Endothelial cell of umbilical vein (primary cell): ENCODE measurements around the gene FAM83F. TPM values are rescaled to one million over a fixed set of nuclear protein-coding genes. Genes with fewer than 3 reads are reported as not detected.

Source experiments
- BruUV-seq: library from RNA; stranded (reverse); fragments of 400-500 nt; replicated peaks from 2 replicates; lab custom pipeline; 2021; lab: Mats Ljungman, UMichigan
- CTCF ChIA-PET: fragments of 300-600, 350-600 bp; sonication (Branson Sonifier 250); formaldehyde crosslinking; loops from one replicate; lab custom pipeline; 2021; ENCODE audit warnings: antibody characterized with exemption, inconsistent platforms; lab: Charles Lee
- POLR2A ChIA-PET: fragments of 300-600, 350-600 bp; sonication (Branson Sonifier 250); formaldehyde crosslinking; loops from one replicate; lab custom pipeline; 2021; ENCODE audit warnings: antibody characterized with exemption, inconsistent platforms; lab: Charles Lee
- DNase-seq: peaks from one replicate; pipeline ENCODE4 v3.0.0-alpha.2; 2011; ENCODE audit warnings: low read depth, low spot score
- FAIRE-seq: peaks from 2 replicates; lab custom pipeline; 2011; peaks lifted over from hg19 to GRCh38; lab: Jason Lieb, UNC
- H2AFZ ChIP-seq: 2 replicates; pipeline ENCODE4 v1.6.0; 2012; ENCODE audit warnings: low read depth, low read length, control low read depth, inconsistent platforms
- H3K27ac ChIP-seq: 2 replicates; pipeline ENCODE4 v1.5.1; 2011; ENCODE audit warnings: low read depth, mild to moderate bottlenecking, control low read depth, low read length, moderate library complexity; ENCODE audit not compliant: insufficient read depth
- H3K27me3 ChIP-seq, 2 experiments: 2 replicates each; pipeline versions ENCODE4 v1.6.0 to v1.6.1; 2011; ENCODE audit warnings: low read length in 2 of 2, mixed read lengths in 1 of 2; ENCODE audit not compliant: control insufficient read depth in 2 of 2, insufficient read depth in 2 of 2
- H3K36me3 ChIP-seq, 2 experiments: 2 replicates in 1 of 2; 3 replicates in 1 of 2; pipeline ENCODE4 v1.5.1; 2011; ENCODE audit warnings: low read length in 2 of 2, mild to moderate bottlenecking in 1 of 2, moderate library complexity in 1 of 2; ENCODE audit not compliant: control insufficient read depth in 2 of 2, insufficient read depth in 2 of 2; ENCODE audit errors: extremely low read depth in 1 of 2
- H3K4me1 ChIP-seq: 3 replicates; pipeline ENCODE4 v1.5.1; 2011; ENCODE audit warnings: mild to moderate bottlenecking, low read length; ENCODE audit not compliant: control insufficient read depth, insufficient read depth; ENCODE audit errors: extremely low read depth
- H3K4me2 ChIP-seq: 2 replicates; pipeline ENCODE4 v1.6.1; 2011; ENCODE audit warnings: low read length, control low read depth, mixed read lengths; ENCODE audit not compliant: insufficient read depth
- H3K4me3 ChIP-seq, 3 experiments: fragments of 200-600 bp in 1 of 3; sonication (generic), shearing (Covaris generic) in 1 of 3; replicated peaks in 1 of 3; 2 replicates each; pipeline ENCODE4 v1.5.1; 2011 to 2016; ENCODE audit warnings: control low read depth in 3 of 3, low read length in 3 of 3, mild to moderate bottlenecking in 2 of 3, inconsistent platforms in 1 of 3, low read depth in 1 of 3, moderate library complexity in 1 of 3; ENCODE audit not compliant: insufficient read depth in 1 of 3
- H3K79me2 ChIP-seq: 2 replicates; pipeline ENCODE4 v1.6.0; 2012; ENCODE audit warnings: low read length, inconsistent platforms; ENCODE audit not compliant: control insufficient read depth, insufficient read depth
- H3K9ac ChIP-seq: replicated peaks from 2 replicates; pipeline ENCODE3; 2011; ENCODE audit warnings: low read length, control low read depth; ENCODE audit not compliant: insufficient read depth; ENCODE audit errors: extremely low read depth
- H3K9me1 ChIP-seq: replicated peaks from 3 replicates; pipeline ENCODE4 v1.6.0; 2011; ENCODE audit warnings: mild to moderate bottlenecking, low read length; ENCODE audit not compliant: control insufficient read depth, insufficient read depth; ENCODE audit errors: extremely low read depth
- H3K9me3 ChIP-seq: replicated peaks from 2 replicates; pipeline ENCODE4 v1.5.1; 2012; ENCODE audit warnings: low read length, inconsistent platforms; ENCODE audit not compliant: control insufficient read depth, insufficient read depth
- H4K20me1 ChIP-seq: replicated peaks from 2 replicates; pipeline ENCODE3; 2011; ENCODE audit warnings: mild to moderate bottlenecking, low read length; ENCODE audit not compliant: control insufficient read depth, insufficient read depth; ENCODE audit errors: extremely low read depth
- EZH2 ChIP-seq: IDR thresholded peaks from 2 replicates; pipeline ENCODE4 v1.6.1; 2012; ENCODE audit warnings: borderline replicate concordance, low read depth, mild to moderate bottlenecking, moderate library complexity, low read length, inconsistent platforms; ENCODE audit not compliant: severe bottlenecking
- FOS ChIP-seq: IDR thresholded peaks from 2 replicates; pipeline ENCODE4 v1.6.1; 2011; ENCODE audit warnings: mild to moderate bottlenecking, low read length, moderate library complexity, borderline replicate concordance; ENCODE audit not compliant: insufficient read depth
- GATA2 ChIP-seq: IDR thresholded peaks from 2 replicates; pipeline ENCODE4 v1.7.0; 2011; ENCODE audit warnings: low read depth, mild to moderate bottlenecking, moderate library complexity, mixed read lengths, low read length; ENCODE audit not compliant: insufficient read length, insufficient read depth
- JUN ChIP-seq: IDR thresholded peaks from 2 replicates; pipeline ENCODE4 v1.6.1; 2011; ENCODE audit warnings: borderline replicate concordance, low read depth; ENCODE audit not compliant: insufficient read length, insufficient read depth
- MYC ChIP-seq: IDR thresholded peaks from one replicate; pipeline ENCODE4 v1.6.1; 2011; ENCODE audit warnings: mild to moderate bottlenecking, low read depth, low read length
- POLR2A ChIP-seq: IDR thresholded peaks from 2 replicates; pipeline ENCODE4 v1.6.1; 2012; ENCODE audit warnings: low read depth, mild to moderate bottlenecking, control low read depth, low read length
- POLR2AphosphoS5 ChIP-seq: IDR thresholded peaks from 2 replicates; pipeline ENCODE4 v1.6.1; 2012; ENCODE audit warnings: low read depth, mild to moderate bottlenecking, control low read depth, low read length, moderate library complexity; ENCODE audit not compliant: insufficient read depth
- dilution Hi-C: fragments of 300-500 bp; cut with MboI; formaldehyde crosslinking; loops from one replicate; pipeline ENCODE4 v1.15.0; 2019; ENCODE audit warnings: low sequenced_read_pairs; ENCODE audit not compliant: extremely low pct_ligation_motif_present
- intact Hi-C: fragments of 100-400 bp; cut with micrococcal nuclease; formaldehyde crosslinking; loops from one replicate; pipeline ENCODE4 v1.10.0; 2022
- polyA plus RNA-seq, 4 experiments: library from polyadenylated mRNA; depleted of rRNA in 3 of 4; stranded (reverse) in 3 of 4; unstranded in 1 of 4; fragments of >200 nt; gene quantifications; 2 replicates each; pipeline versions ENCODE4 v1.2.1 to v1.2.3, GENCODE V29; 2011 to 2012; ENCODE audit warnings: missing spikeins in 1 of 4
- total RNA-seq: library from RNA; stranded (reverse); gene quantifications from 2 replicates; pipeline ENCODE4 v1.2.3, GENCODE V29; 2021
- TF ChIP-seq, protein P1 (sequence below): IDR thresholded peaks from 2 replicates; pipeline ENCODE4 v1.6.1; 2011; ENCODE audit not compliant: insufficient read depth, insufficient read length
- TF ChIP-seq, protein P2 (sequence below), 2 donors: IDR thresholded peaks; 1 replicate in 1 of 2; 2 replicates in 1 of 2; pipeline ENCODE4 v1.5.1; 2011; ENCODE audit warnings: low read length in 2 of 2, mild to moderate bottlenecking in 2 of 2, moderate library complexity in 2 of 2, control low read depth in 1 of 2, inconsistent platforms in 1 of 2, low read depth in 1 of 2; ENCODE audit not compliant: insufficient read depth in 1 of 2; ENCODE audit errors: extremely low read depth in 1 of 2

FAM83F gene
- total and polyA plus RNA-seq, 2 donors (not counting 3 experiments of a cell fraction or from before 2014, with no cell fraction given): not detected

DNA sequence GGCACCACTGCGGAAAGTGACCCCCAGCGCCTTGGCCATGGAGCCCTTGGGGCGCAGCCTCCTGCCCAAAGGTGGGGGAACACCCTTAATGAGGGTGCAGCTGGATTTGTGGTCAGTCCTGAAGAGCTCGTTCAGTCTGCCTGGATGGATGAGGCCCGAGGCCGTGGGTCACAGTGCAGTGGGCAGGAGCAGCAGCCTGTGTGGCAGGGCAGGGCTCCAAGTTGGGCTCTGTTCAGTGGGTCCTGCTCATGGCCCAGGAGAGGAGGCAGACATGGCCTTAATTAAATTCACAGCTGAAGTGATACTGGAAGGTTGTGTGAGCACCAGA, 33.3 kb downstream of the FAM83F start:
- Histone ChIP-seq H2AFZ (no peak overlapping the region), H3K27me3 (no peaks in the 10 kb centered on the region), H3K9me1 (no peaks in the 10 kb centered on the region), H3K36me3 (no peaks in the 10 kb centered on the region), H3K4me1 (no peaks in the 10 kb centered on the region), H3K27ac (no peak overlapping the region), H3K4me2 (no peak overlapping the region), H3K4me3 (no peak overlapping the region), H3K9me3 (no peaks in the 10 kb centered on the region), H3K9ac (no peak overlapping the region), H3K79me2 (no peaks in the 10 kb centered on the region), H4K20me1 (no peaks in the 10 kb centered on the region)
- dilution Hi-C loops: no loop called here
- FAIRE-seq: no peak
- ChIA-PET CTCF (interaction anchor here (0.8 to 2.3 kb wide), 5 partner anchors 12 to 493 kb away, joined by 3 to 11 read pairs (median 4); no protein-coding TSS in a partner anchor), POLR2A (no interaction called here)
- TF ChIP-seq, protein P1, sequence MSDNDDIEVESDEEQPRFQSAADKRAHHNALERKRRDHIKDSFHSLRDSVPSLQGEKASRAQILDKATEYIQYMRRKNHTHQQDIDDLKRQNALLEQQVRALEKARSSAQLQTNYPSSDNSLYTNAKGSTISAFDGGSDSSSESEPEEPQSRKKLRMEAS: no peak
- no peak for TF ChIP-seq POLR2AphosphoS5
- TF ChIP-seq, protein P2, sequence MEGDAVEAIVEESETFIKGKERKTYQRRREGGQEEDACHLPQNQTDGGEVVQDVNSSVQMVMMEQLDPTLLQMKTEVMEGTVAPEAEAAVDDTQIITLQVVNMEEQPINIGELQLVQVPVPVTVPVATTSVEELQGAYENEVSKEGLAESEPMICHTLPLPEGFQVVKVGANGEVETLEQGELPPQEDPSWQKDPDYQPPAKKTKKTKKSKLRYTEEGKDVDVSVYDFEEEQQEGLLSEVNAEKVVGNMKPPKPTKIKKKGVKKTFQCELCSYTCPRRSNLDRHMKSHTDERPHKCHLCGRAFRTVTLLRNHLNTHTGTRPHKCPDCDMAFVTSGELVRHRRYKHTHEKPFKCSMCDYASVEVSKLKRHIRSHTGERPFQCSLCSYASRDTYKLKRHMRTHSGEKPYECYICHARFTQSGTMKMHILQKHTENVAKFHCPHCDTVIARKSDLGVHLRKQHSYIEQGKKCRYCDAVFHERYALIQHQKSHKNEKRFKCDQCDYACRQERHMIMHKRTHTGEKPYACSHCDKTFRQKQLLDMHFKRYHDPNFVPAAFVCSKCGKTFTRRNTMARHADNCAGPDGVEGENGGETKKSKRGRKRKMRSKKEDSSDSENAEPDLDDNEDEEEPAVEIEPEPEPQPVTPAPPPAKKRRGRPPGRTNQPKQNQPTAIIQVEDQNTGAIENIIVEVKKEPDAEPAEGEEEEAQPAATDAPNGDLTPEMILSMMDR (IDR thresholded peaks at IDR 0.05; ENCODE audit: extremely low read depth in 1 of 2, insufficient read depth in 1 of 2, low read depth in 1 of 2, low read length in 2 of 2): no peak
- no peak for TF ChIP-seq GATA2
- no peak for TF ChIP-seq FOS
- TF ChIP-seq POLR2A: no peak
- no peak for TF ChIP-seq MYC
- TF ChIP-seq JUN: no peak
- no peak for TF ChIP-seq EZH2
- intact Hi-C loops: loop anchor here (10.0 kb wide), 1 partner anchor 223 kb away; no protein-coding TSS in a partner anchor
- BruUV-seq: no TSS peak
- DNase-seq: no peak
